ENCODE measurements around the gene CXCL8. TPM values are rescaled to one million over a fixed set of nuclear protein-coding genes. Genes with fewer than 3 reads are reported as not detected.

Gene CXCL8
- total and polyA plus RNA-seq, 5 experiments from 2014 or later, result 0.09 to 1.2 (median 0.67) TPM; not detected in 1

Other genes starting within 250 kb of the CXCL8 start
- not detected for gene RASSF6, start 120.1 kb upstream of the CXCL8 start, total RNA-seq
- not detected for gene RASSF6, start 120.1 kb upstream of the CXCL8 start, polyA plus RNA-seq
- not detected for gene CXCL6, start 96.1 kb downstream of the CXCL8 start, total RNA-seq
- gene CXCL6, start 96.1 kb downstream of the CXCL8 start, polyA plus RNA-seq, result not detected
- gene PF4V1, start 112.7 kb downstream of the CXCL8 start, total RNA-seq, result not detected
- not detected for gene PF4V1, start 112.7 kb downstream of the CXCL8 start, polyA plus RNA-seq
- gene CXCL1, start 128.8 kb downstream of the CXCL8 start, total RNA-seq, result not detected
- gene CXCL1, start 128.8 kb downstream of the CXCL8 start, polyA plus RNA-seq, result not detected
- not detected for gene PF4, start 241.5 kb downstream of the CXCL8 start, total RNA-seq
- gene PF4, start 241.5 kb downstream of the CXCL8 start, polyA plus RNA-seq, result not detected
- gene PPBP, start 247.6 kb downstream of the CXCL8 start, total RNA-seq, result not detected
- gene PPBP, start 247.6 kb downstream of the CXCL8 start, polyA plus RNA-seq, result under 1 TPM in 1 of 3 donors, not detected in 2; 0.52 TPM